ENCODE data around the gene SFXN2. TPM values are rescaled to one million over a fixed set of nuclear protein-coding genes. Genes with fewer than 3 reads are reported as not detected.
"Not testable (repeated sequence)": the region's sequence is repeated elsewhere in the genome, so short reads cannot be mapped to it uniquely, and the experiment has no call there.

The SFXN2 gene
- 3.5 TPM for polyA plus RNA-seq (2013, experiment 1 of 2; ENCODE audit: insufficient read length)
- 1.6 TPM for polyA plus RNA-seq (2013, experiment 2 of 2; ENCODE audit: insufficient read length)

GRCh38 chr10:102714621-102715455 is at the start of gene SFXN2:
Gene SFXN2, plus strand, starts transcription at chr10:102714636. Its CDS starts 12,001 bp downstream, at chr10:102726637.
- no peak for DNase-seq

- DNase-seq, result no peak
Observed at GRCh38 chr10:102665904-102666509, 48.4 kb upstream of the SFXN2 start.

GRCh38 chr10:102667411-102667810 is 47.0 kb upstream of the SFXN2 start:
- not testable (repeated sequence) for DNase-seq

GRCh38 chr10:102668326-102669107 is 45.9 kb upstream of the SFXN2 start:
- no peak for DNase-seq

GRCh38 chr10:102669206-102670064 is 45.0 kb upstream of the SFXN2 start:
- peak; percentile 83 for DNase-seq

- DNase-seq, result no peak
Observed at GRCh38 chr10:102670065-102670670, 44.3 kb upstream of the SFXN2 start.

- DNase-seq, result no peak
Observed at GRCh38 chr10:102670871-102671434, 43.5 kb upstream of the SFXN2 start.

GRCh38 chr10:102673236-102673818 is 41.1 kb upstream of the SFXN2 start:
- DNase-seq, result no peak

GRCh38 chr10:102673819-102674511 is 40.5 kb upstream of the SFXN2 start:
- peak; percentile 80 for DNase-seq

- no peak for DNase-seq
Observed at GRCh38 chr10:102674566-102674965, 39.9 kb upstream of the SFXN2 start.

GRCh38 chr10:102675011-102675665 is 39.3 kb upstream of the SFXN2 start:
- peak; percentile 24 for DNase-seq

GRCh38 chr10:102675666-102676533 is 38.5 kb upstream of the SFXN2 start:
- DNase-seq, result peak; percentile 98

- no peak for DNase-seq
Observed at GRCh38 chr10:102676534-102677315, 37.7 kb upstream of the SFXN2 start.

- no peak for DNase-seq
Observed at GRCh38 chr10:102677331-102678067, 36.9 kb upstream of the SFXN2 start.

GRCh38 chr10:102678068-102678400 is 36.4 kb upstream of the SFXN2 start:
- DNase-seq, result no peak

- DNase-seq, result peak; percentile 46
Observed at GRCh38 chr10:102678842-102679289, 35.6 kb upstream of the SFXN2 start.

- DNase-seq, result no peak
Observed at GRCh38 chr10:102679596-102679995, 34.8 kb upstream of the SFXN2 start.

Data from fibroblast of skin of back (primary cell).